Kidney epithelial cell (primary cell): Measurements from ENCODE around the gene PRKCSH. TPM values are rescaled to one million over a fixed set of nuclear protein-coding genes. Genes with fewer than 3 reads are reported as not detected.

Experiments
- DNase-seq: peaks from one replicate; pipeline ENCODE4 v3.0.0-alpha.2; 2010; ENCODE audit warnings: low read depth
- H3K27me3 ChIP-seq: 2 replicates; pipeline ENCODE4 v1.6.0; 2011; ENCODE audit warnings: low read length; ENCODE audit not compliant: control insufficient read depth, insufficient read depth
- H3K36me3 ChIP-seq: 2 replicates; pipeline ENCODE4 v1.5.1; 2011; ENCODE audit warnings: low read length; ENCODE audit not compliant: control insufficient read depth, insufficient read depth
- H3K4me3 ChIP-seq: 2 replicates; pipeline ENCODE4 v1.5.1; 2011; ENCODE audit warnings: low read depth, mild to moderate bottlenecking, control low read depth, low read length
- CTCF ChIP-seq: IDR thresholded peaks from 2 replicates; pipeline ENCODE4 v1.5.1; 2011; ENCODE audit warnings: mild to moderate bottlenecking, moderate library complexity, low read length, control low read depth, inconsistent platforms; ENCODE audit not compliant: insufficient read depth, poor library complexity, severe bottlenecking
- total RNA-seq: library from RNA; depleted of rRNA; stranded (reverse); fragments of >200 nt; gene quantifications from 2 replicates; pipeline ENCODE4 v1.2.3, GENCODE V29; 2015

The PRKCSH gene
- total RNA-seq, 1 donor from 2014 or later: 269 TPM

GRCh38 chr19:11408591-11408990 lies 26.8 kb upstream of the PRKCSH start:
- peaks cover 8% of the 10 kb centered on the region for H3K27me3 ChIP-seq
- no peak for DNase-seq
- H3K4me3 ChIP-seq: no peak overlapping the region
- no peak for TF ChIP-seq CTCF
- no peaks in the 10 kb centered on the region for H3K36me3 ChIP-seq

GRCh38 chr19:11410682-11411081 lies 24.8 kb upstream of the PRKCSH start:
- TF ChIP-seq CTCF: no peak
- no peak overlapping the region for H3K4me3 ChIP-seq
- H3K36me3 ChIP-seq: no peaks in the 10 kb centered on the region
- peak; percentile 44 for DNase-seq
- H3K27me3 ChIP-seq: peaks cover 8% of the 10 kb centered on the region

- no peak for DNase-seq
- peaks cover 18% of the 10 kb centered on the region for H3K27me3 ChIP-seq
- no peak overlapping the region for H3K4me3 ChIP-seq
- no peaks in the 10 kb centered on the region for H3K36me3 ChIP-seq
- TF ChIP-seq CTCF: no peak
These were observed 20.9 kb upstream of the PRKCSH start for GRCh38 chr19:11414544-11414943.

GRCh38 chr19:11416346-11417052 lies 18.9 kb upstream of the PRKCSH start:
- Histone ChIP-seq H3K4me3 (no peak overlapping the region), H3K27me3 (peaks cover 37% of the 10 kb centered on the region), H3K36me3 (no peaks in the 10 kb centered on the region)
- TF ChIP-seq CTCF: no peak
- no peak for DNase-seq

GRCh38 chr19:11418094-11418548 lies 17.3 kb upstream of the PRKCSH start:
- Histone ChIP-seq H3K4me3 (peak overlapping the region; percentile 48), H3K36me3 (no peaks in the 10 kb centered on the region), H3K27me3 (peaks cover 54% of the 10 kb centered on the region)
- no peak for DNase-seq
- no peak for TF ChIP-seq CTCF
